ENCODE data around the gene DDX54.
A peak's percentile ranks its signal among the peaks of the same experiment; 100 is the strongest.

DDX54 gene

GRCh38 chr12:113185180-113186032, at the start of gene DDX54, which contains the start of gene RITA1:
DDX54 (minus strand) TSS chr12:113185478; CDS start chr12:113185451, 27 bp downstream.
RITA1 (plus strand) TSS chr12:113185721; CDS start chr12:113186747, 1,026 bp downstream.
- DNase-seq (ENCODE audit: low read depth): peak; percentile 73

GRCh38 chr12:113234483-113234882, 49.2 kb upstream of the DDX54 start:
- DNase-seq (ENCODE audit: low read depth): no peak

- no peak for DNase-seq (ENCODE audit: low read depth)
Measured at GRCh38 chr12:113233967-113234366, 48.7 kb upstream of the DDX54 start.

- DNase-seq (ENCODE audit: low read depth): peak; percentile 22
Measured at GRCh38 chr12:113232840-113233585, 47.7 kb upstream of the DDX54 start.

GRCh38 chr12:113232089-113232839, 47.0 kb upstream of the DDX54 start:
- DNase-seq (ENCODE audit: low read depth): no peak

- no peak for DNase-seq (ENCODE audit: low read depth)
Measured at GRCh38 chr12:113231235-113232088, 46.2 kb upstream of the DDX54 start.

GRCh38 chr12:113230315-113231234, 45.3 kb upstream of the DDX54 start:
- no peak for DNase-seq (ENCODE audit: low read depth)

- DNase-seq (ENCODE audit: low read depth): no peak
Measured at GRCh38 chr12:113228394-113229028, 43.2 kb upstream of the DDX54 start.

GRCh38 chr12:113227686-113228391, 42.6 kb upstream of the DDX54 start:
- DNase-seq (ENCODE audit: low read depth): no peak

GRCh38 chr12:113226696-113227568, 41.7 kb upstream of the DDX54 start:
- DNase-seq (ENCODE audit: low read depth): no peak

- DNase-seq (ENCODE audit: low read depth): no peak
Measured at GRCh38 chr12:113224955-113225354, 39.7 kb upstream of the DDX54 start.

- DNase-seq (ENCODE audit: low read depth): no peak
Measured at GRCh38 chr12:113222730-113223531, 37.7 kb upstream of the DDX54 start.

GRCh38 chr12:113221997-113222729, 36.9 kb upstream of the DDX54 start:
- no peak for DNase-seq (ENCODE audit: low read depth)

- DNase-seq (ENCODE audit: low read depth): peak; percentile 99
Measured at GRCh38 chr12:113221181-113221996, 36.1 kb upstream of the DDX54 start, which contains the start of gene TPCN1. TPCN1 (plus strand) TSS chr12:113221464; CDS start chr12:113226853, 5,389 bp downstream.

GRCh38 chr12:113220593-113221180, 35.4 kb upstream of the DDX54 start:
- no peak for DNase-seq (ENCODE audit: low read depth)
